B cell (primary cell): ENCODE results near the gene CMIP.

ENCODE experiments used
- EZH2 ChIP-seq: IDR thresholded peaks from 2 replicates; pipeline ENCODE4 v1.6.1; 2012; ENCODE audit warnings: borderline replicate concordance, low read depth, mild to moderate bottlenecking, moderate library complexity, low read length; ENCODE audit not compliant: insufficient read depth, poor library complexity, severe bottlenecking
- TF ChIP-seq, protein P1 (sequence below): fragments of 200-600 bp; IDR thresholded peaks from one replicate; pipeline ENCODE4 v1.8.0; 2022; ENCODE audit warnings: antibody characterized with exemption, mild to moderate bottlenecking

DNA sequence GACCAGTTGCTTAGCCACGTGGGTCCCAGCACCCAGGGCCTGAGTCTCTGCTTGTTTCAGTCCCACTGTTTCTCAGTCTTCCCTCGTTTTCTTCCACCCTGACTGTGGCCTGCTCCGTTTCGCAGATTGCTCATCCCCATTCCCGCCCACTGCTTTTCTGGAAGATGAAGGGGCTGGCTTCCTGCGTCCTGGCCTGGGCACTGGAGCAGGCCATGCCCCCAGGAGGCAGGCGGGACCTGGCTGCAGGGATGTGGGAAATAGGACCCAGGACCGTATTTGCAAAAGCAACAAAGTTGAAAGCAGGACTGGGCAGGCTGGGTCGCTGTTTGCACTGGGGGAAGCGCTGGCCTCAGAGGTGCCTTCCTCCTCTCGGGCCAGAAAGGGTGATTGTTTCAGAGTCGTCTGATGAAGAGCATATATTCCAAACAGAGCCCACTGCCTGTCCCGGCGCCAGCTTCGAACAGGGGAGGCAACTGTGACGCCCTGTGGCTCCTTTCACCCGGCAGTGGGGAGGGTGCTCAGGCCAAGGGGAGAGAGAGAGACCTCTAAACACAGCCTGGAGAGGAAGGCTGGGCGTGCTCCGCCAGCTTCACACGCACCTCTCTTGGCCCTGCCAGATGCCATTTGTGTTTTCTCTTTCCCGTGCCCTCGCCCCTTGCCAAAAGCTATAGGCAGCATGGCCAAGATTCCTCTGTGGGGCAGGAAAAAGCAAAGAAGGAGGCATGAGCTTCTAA, 108.6 kb downstream of the CMIP start:
- TF ChIP-seq, protein P1, sequence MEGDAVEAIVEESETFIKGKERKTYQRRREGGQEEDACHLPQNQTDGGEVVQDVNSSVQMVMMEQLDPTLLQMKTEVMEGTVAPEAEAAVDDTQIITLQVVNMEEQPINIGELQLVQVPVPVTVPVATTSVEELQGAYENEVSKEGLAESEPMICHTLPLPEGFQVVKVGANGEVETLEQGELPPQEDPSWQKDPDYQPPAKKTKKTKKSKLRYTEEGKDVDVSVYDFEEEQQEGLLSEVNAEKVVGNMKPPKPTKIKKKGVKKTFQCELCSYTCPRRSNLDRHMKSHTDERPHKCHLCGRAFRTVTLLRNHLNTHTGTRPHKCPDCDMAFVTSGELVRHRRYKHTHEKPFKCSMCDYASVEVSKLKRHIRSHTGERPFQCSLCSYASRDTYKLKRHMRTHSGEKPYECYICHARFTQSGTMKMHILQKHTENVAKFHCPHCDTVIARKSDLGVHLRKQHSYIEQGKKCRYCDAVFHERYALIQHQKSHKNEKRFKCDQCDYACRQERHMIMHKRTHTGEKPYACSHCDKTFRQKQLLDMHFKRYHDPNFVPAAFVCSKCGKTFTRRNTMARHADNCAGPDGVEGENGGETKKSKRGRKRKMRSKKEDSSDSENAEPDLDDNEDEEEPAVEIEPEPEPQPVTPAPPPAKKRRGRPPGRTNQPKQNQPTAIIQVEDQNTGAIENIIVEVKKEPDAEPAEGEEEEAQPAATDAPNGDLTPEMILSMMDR = no peak
- TF ChIP-seq EZH2 = no peak
